H1 (cell line): ENCODE measurements around the gene MED13. TPM values are rescaled to one million over a fixed set of nuclear protein-coding genes. Genes with fewer than 3 reads are reported as not detected.

Experiments
- ASH2L ChIP-seq: fragments of 200-600, 300-600 bp; sonication (generic); IDR thresholded peaks from one replicate; pipeline ENCODE4 v1.7.1; 2017; ENCODE audit warnings: low read length
- CBX5 ChIP-seq: fragments of 300-800, 300-1000 bp; sonication (generic); IDR thresholded peaks from 2 replicates; pipeline ENCODE4 v1.7.1; 2016; ENCODE audit warnings: antibody characterized with exemption, low read length, low read depth
- CBX8 ChIP-seq: fragments of 300-800, 300-1000 bp; sonication (generic); IDR thresholded peaks from 2 replicates; pipeline ENCODE4 v1.7.1; 2016; ENCODE audit warnings: low read depth, low read length, borderline replicate concordance
- CHD1 ChIP-seq: IDR thresholded peaks from 2 replicates; pipeline ENCODE4 v1.6.1; 2012; ENCODE audit warnings: low read depth, low read length, improper control_type of control experiment
- CREB1 ChIP-seq: IDR thresholded peaks from 2 replicates; pipeline ENCODE4 v1.6.1; 2012; ENCODE audit warnings: inconsistent platforms
- CTBP2 ChIP-seq: IDR thresholded peaks from 2 replicates; pipeline ENCODE4 v1.7.0; 2011; ENCODE audit warnings: borderline replicate concordance, mild to moderate bottlenecking, moderate library complexity, mixed read lengths, low read length; ENCODE audit not compliant: insufficient read depth, insufficient read length
- EGR1 ChIP-seq: IDR thresholded peaks from 2 replicates; pipeline ENCODE4 v1.6.1; 2011; ENCODE audit warnings: low read depth, low read length, borderline replicate concordance
- EP300 ChIP-seq, 2 experiments: IDR thresholded peaks; 1 replicate in 1 of 2; 2 replicates in 1 of 2; pipeline ENCODE4 v1.6.1; 2011 to 2012; ENCODE audit warnings: low read depth in 2 of 2, low read length in 2 of 2, mild to moderate bottlenecking in 2 of 2, borderline replicate concordance in 1 of 2, inconsistent platforms in 1 of 2, moderate library complexity in 1 of 2
- EZH2 ChIP-seq: fragments of 200-600 bp; sonication (generic); IDR thresholded peaks from 2 replicates; pipeline ENCODE4 v1.7.1; 2012; ENCODE audit warnings: low read depth, mild to moderate bottlenecking, moderate library complexity, low read length, inconsistent platforms; ENCODE audit not compliant: severe bottlenecking
- GABPA ChIP-seq: IDR thresholded peaks from 2 replicates; pipeline ENCODE4 v1.6.1; 2011; ENCODE audit warnings: mild to moderate bottlenecking, low read length, moderate library complexity, borderline replicate concordance; ENCODE audit not compliant: insufficient read depth
- GTF2F1 ChIP-seq: IDR thresholded peaks from 2 replicates; pipeline ENCODE4 v1.6.1; 2012; ENCODE audit warnings: low read depth, low read length, improper control_type of control experiment, borderline replicate concordance
- JUND ChIP-seq: IDR thresholded peaks from 2 replicates; pipeline ENCODE4 v1.6.1; 2011; ENCODE audit warnings: mild to moderate bottlenecking, improper control_type of control experiment, low read length
- KDM5A ChIP-seq: fragments of 200-600 bp; IDR thresholded peaks from 2 replicates; pipeline ENCODE4 v1.7.1; 2012; ENCODE audit warnings: mild to moderate bottlenecking, low read length, inconsistent platforms, mixed read lengths
- MAFK ChIP-seq: IDR thresholded peaks from 2 replicates; pipeline ENCODE4 v1.6.1; 2012; ENCODE audit warnings: low read depth, mild to moderate bottlenecking, improper control_type of control experiment, low read length
- PHF8 ChIP-seq: fragments of 200-600 bp; sonication (generic); conservative IDR thresholded peaks from 2 replicates; pipeline ENCODE4 v1.7.1; 2012; ENCODE audit warnings: low read depth, mild to moderate bottlenecking, inconsistent platforms, low read length, moderate library complexity
- RFX5 ChIP-seq: IDR thresholded peaks from 2 replicates; pipeline ENCODE4 v1.6.1; 2011; ENCODE audit warnings: low read depth, low read length, improper control_type of control experiment, borderline replicate concordance
- RXRA ChIP-seq: IDR thresholded peaks from 2 replicates; pipeline ENCODE4 v1.6.1; 2011; ENCODE audit warnings: low read depth, mild to moderate bottlenecking, low read length, moderate library complexity; ENCODE audit not compliant: insufficient read depth
- SAP30 ChIP-seq: fragments of 300-600 bp; sonication (generic); IDR thresholded peaks from 2 replicates; pipeline ENCODE4 v1.7.1; 2012; ENCODE audit warnings: low read length, moderate library complexity, mild to moderate bottlenecking, inconsistent platforms; ENCODE audit not compliant: insufficient read depth, insufficient replicate concordance
- SIN3A ChIP-seq, 2 experiments: IDR thresholded peaks in 1 of 2; conservative IDR thresholded peaks in 1 of 2; 2 replicates each; pipeline ENCODE4 v1.6.1; 2011 to 2012; ENCODE audit warnings: low read length in 2 of 2, improper control_type of control experiment in 1 of 2, low read depth in 1 of 2, mild to moderate bottlenecking in 1 of 2
- TAF7 ChIP-seq: optimal IDR thresholded peaks from 2 replicates; pipeline ENCODE3; 2011; ENCODE audit warnings: low read depth, mild to moderate bottlenecking, inconsistent platforms, low read length, moderate library complexity, borderline replicate concordance
- TBP ChIP-seq: IDR thresholded peaks from 2 replicates; pipeline ENCODE4 v1.6.1; 2011; ENCODE audit warnings: low read depth, low read length, improper control_type of control experiment
- YY1 ChIP-seq: IDR thresholded peaks from 2 replicates; pipeline ENCODE4 v1.6.1; 2011; ENCODE audit warnings: low read depth, mild to moderate bottlenecking, low read length
- polyA plus RNA-seq, 7 experiments: library from polyadenylated mRNA; depleted of rRNA in 3 of 7; stranded (reverse) in 5 of 7; unstranded in 2 of 7; fragments of >200 nt in 5 of 7; fragments of 200-250 nt in 2 of 7; gene quantifications; 1 replicate in 5 of 7; 2 replicates in 1 of 7; 4 replicates in 1 of 7; pipeline versions ENCODE4 v1.2.1 to v1.2.3, GENCODE V29; 2011 to 2013; ENCODE audit warnings: missing spikeins in 2 of 7, mixed read lengths in 2 of 7
- total RNA-seq: library from RNA; stranded (reverse); fragmentation: NEBNext Ultra II Directional; extraction: Animal tissue kit (Norgen Biotek cat#: 25700); gene quantifications from 2 replicates; pipeline ENCODE4 v1.2.1, GENCODE V29; 2021
- TF ChIP-seq, protein P1 (sequence below): IDR thresholded peaks from 2 replicates; pipeline ENCODE4 v1.6.1; 2011; ENCODE audit warnings: low read depth, mild to moderate bottlenecking, low read length; ENCODE audit not compliant: insufficient read depth
- TF ChIP-seq, protein P2 (sequence below): IDR thresholded peaks from 2 replicates; pipeline ENCODE4 v1.6.1; 2012; ENCODE audit warnings: inconsistent platforms

The MED13 gene
- total and polyA plus RNA-seq, 2 of the 8 experiments (the other 6 are each of a cell fraction or from before 2014, with no cell fraction given), result 11.3 to 44.8 TPM

- TF ChIP-seq CHD1, result no peak
- peak in 1 of 2 experiments; percentile 60; a peak in 1 of 4 replicates for TF ChIP-seq SIN3A (conservative IDR thresholded peaks at IDR 0.05 in 1 of 2, IDR thresholded peaks at IDR 0.05 in 1 of 2; ENCODE audit: low read depth in 1 of 2, low read length in 2 of 2)
- no peak for TF ChIP-seq RFX5
- TF ChIP-seq PHF8, result no peak
- no peak for TF ChIP-seq CBX5
- TF ChIP-seq GABPA, result no peak
- no peak for TF ChIP-seq SAP30
- TF ChIP-seq EGR1, result no peak
- TF ChIP-seq TAF7, result no peak
- no peak for TF ChIP-seq CTBP2
- TF ChIP-seq CBX8, result no peak
- peak; percentile 26; the same call in 1 of the 2 replicates for TF ChIP-seq CREB1
- no peak for TF ChIP-seq ASH2L
- TF ChIP-seq JUND, result no peak
- no peak for TF ChIP-seq EP300 (IDR thresholded peaks at IDR 0.05; ENCODE audit: borderline replicate concordance in 1 of 2, low read depth in 2 of 2, low read length in 2 of 2)
- no peak for TF ChIP-seq EZH2
- peak; percentile 75; the same call in 1 of the 2 replicates for TF ChIP-seq YY1
- no peak for TF ChIP-seq MAFK
- TF ChIP-seq, protein P1, sequence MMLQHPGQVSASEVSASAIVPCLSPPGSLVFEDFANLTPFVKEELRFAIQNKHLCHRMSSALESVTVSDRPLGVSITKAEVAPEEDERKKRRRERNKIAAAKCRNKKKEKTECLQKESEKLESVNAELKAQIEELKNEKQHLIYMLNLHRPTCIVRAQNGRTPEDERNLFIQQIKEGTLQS, result no peak
- TF ChIP-seq KDM5A, result no peak
- no peak for TF ChIP-seq GTF2F1
- no peak for TF ChIP-seq TBP
- no peak for TF ChIP-seq RXRA
- TF ChIP-seq, protein P2, sequence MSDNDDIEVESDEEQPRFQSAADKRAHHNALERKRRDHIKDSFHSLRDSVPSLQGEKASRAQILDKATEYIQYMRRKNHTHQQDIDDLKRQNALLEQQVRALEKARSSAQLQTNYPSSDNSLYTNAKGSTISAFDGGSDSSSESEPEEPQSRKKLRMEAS, result no peak
These were observed 44.4 kb upstream of the MED13 start (continued) for GRCh38 chr17:62109378-62109902.
